Calu3 (cell line): ENCODE measurements around the gene GHDC. TPM values are rescaled to one million over a fixed set of nuclear protein-coding genes. Genes with fewer than 3 reads are reported as not detected.
"Not testable (repeated sequence)": the region's sequence is repeated elsewhere in the genome, so short reads cannot be mapped to it uniquely, and the experiment has no call there.

Experiments used
- Bru-seq: library from RNA; stranded (reverse); fragments of 400-500 nt; gene quantifications from one replicate; lab custom pipeline; 2021; lab: Mats Ljungman, UMichigan
- BruChase-seq, 2 experiments: library from RNA; stranded (reverse); fragments of 400-500 nt; gene quantifications; one replicate each; lab custom pipeline; 2021; lab: Mats Ljungman, UMichigan
- BruUV-seq: library from RNA; stranded (reverse); fragments of 400-500 nt; replicated peaks from 2 replicates; lab custom pipeline; 2021; lab: Mats Ljungman, UMichigan
- CTCF ChIA-PET: fragments of 300-600 bp; sonication (Branson Sonifier 250); formaldehyde crosslinking; loops from one replicate; lab custom pipeline; 2022; ENCODE audit warnings: antibody characterized with exemption; lab: Charles Lee
- DNase-seq: peaks from one replicate; pipeline ENCODE4 v3.0.0; 2022
- H3K27ac Mint-ChIP-seq: one replicate; pipeline ENCODE4 v1.8.0; 2022; ENCODE audit warnings: mixed read lengths; ENCODE audit not compliant: unreplicated experiment
- H3K27me3 Mint-ChIP-seq: one replicate; pipeline ENCODE4 v1.8.0; 2022; ENCODE audit warnings: mixed read lengths; ENCODE audit not compliant: unreplicated experiment
- H3K36me3 Mint-ChIP-seq: one replicate; pipeline ENCODE4 v1.8.0; 2022; ENCODE audit warnings: mild to moderate bottlenecking, moderate library complexity, mixed read lengths; ENCODE audit not compliant: insufficient read depth, unreplicated experiment
- H3K4me1 Mint-ChIP-seq: one replicate; pipeline ENCODE4 v1.8.0; 2022; ENCODE audit warnings: mild to moderate bottlenecking, low read depth, mixed read lengths; ENCODE audit not compliant: unreplicated experiment
- H3K4me3 Mint-ChIP-seq: one replicate; pipeline ENCODE4 v1.8.0; 2022; ENCODE audit warnings: mild to moderate bottlenecking, low read depth, moderate library complexity, mixed read lengths; ENCODE audit not compliant: unreplicated experiment
- H3K9me3 Mint-ChIP-seq: one replicate; pipeline ENCODE4 v1.8.0; 2022; ENCODE audit warnings: low read depth, mixed read lengths; ENCODE audit not compliant: unreplicated experiment
- intact Hi-C: fragments of 100-400 bp; cut with micrococcal nuclease; formaldehyde crosslinking; loops from one replicate; pipeline ENCODE4 v1.10.0; 2022; ENCODE audit not compliant: unreplicated experiment
- long read RNA-seq: library from polyadenylated mRNA; stranded (forward); transcript quantifications from one replicate; pipeline ENCODE4 v2.0.0, GENCODE V29; 2022
- total RNA-seq: library from RNA; stranded (reverse); gene quantifications from 2 replicates; pipeline ENCODE4 v1.2.3, GENCODE V29; 2022
- TF ChIP-seq, protein P1 (sequence below): fragments of 200-600 bp; IDR thresholded peaks from one replicate; pipeline ENCODE4 v1.8.0; 2022; ENCODE audit warnings: antibody characterized with exemption; ENCODE audit not compliant: unreplicated experiment

The GHDC gene, protein sequence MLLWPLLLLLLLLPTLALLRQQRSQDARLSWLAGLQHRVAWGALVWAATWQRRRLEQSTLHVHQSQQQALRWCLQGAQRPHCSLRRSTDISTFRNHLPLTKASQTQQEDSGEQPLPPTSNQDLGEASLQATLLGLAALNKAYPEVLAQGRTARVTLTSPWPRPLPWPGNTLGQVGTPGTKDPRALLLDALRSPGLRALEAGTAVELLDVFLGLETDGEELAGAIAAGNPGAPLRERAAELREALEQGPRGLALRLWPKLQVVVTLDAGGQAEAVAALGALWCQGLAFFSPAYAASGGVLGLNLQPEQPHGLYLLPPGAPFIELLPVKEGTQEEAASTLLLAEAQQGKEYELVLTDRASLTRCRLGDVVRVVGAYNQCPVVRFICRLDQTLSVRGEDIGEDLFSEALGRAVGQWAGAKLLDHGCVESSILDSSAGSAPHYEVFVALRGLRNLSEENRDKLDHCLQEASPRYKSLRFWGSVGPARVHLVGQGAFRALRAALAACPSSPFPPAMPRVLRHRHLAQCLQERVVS
- total RNA-seq (37.4 and 42.7 TPM in 2 replicates), Bru-seq, nascent RNA (percentile 47 among the genes with signal in this experiment), BruChase-seq, experiment 1, labeled RNA remaining after a 6-hour chase (percentile 70 among the genes with signal in this experiment), BruChase-seq, experiment 2, labeled RNA remaining after a 2-hour chase (percentile 68 among the genes with signal in this experiment)
- long read RNA-seq, partial matches to known transcripts, result 10 of 19 reads
- long read RNA-seq, other reads (novel, unspliced or antisense), result 3 of 19 reads

DNA sequence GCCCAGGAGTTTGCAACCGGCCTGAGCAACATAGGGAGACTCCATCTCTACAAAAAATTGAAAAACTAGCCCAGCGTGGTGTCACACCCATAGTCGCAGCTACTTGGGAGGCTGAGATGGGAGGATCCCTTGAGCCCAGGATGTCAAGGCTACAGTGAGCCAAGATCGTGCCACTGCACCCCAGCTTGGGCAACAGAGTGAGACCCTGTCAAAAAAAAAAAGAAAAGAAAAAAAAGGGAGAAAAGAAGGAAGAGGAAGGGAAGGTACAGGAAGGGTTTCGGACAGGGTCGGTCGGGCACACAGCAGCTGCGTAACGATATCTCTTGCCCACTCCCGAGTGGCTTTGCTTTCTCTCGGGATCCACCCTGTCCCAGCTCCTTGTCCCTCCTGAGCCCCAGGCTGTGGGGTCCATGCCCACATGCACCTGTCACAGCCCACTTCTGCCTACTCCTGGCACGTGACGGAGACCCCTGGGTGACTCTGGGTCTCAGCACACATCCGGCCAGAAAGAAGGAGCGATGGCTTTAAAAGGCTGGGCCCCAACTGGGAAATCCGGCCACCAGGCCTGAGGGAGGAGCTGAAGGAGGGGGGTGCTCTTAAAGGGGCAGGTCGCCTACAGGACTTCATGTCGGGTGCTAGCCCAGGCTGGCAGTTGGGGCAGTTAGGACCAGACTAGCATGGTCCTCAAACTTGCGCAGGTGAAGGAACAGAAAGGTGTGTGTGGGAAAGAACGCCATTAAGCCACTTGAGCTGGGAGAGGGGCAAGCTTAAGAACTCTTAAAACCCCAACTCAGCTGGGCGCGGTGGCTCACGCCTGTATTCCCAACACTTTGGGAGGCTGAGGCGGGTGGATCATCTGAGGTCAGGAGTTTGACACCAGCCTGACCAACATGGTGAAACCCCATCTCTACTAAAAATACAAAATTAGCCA is at the start of gene GHDC:
Gene GHDC, minus strand, starts transcription at position 526 of the 931 bp plus-strand sequence. CDS start 913 bp downstream, outside the sequence.
- DNase-seq, result peak; percentile 88
- Mint-ChIP-seq H3K4me3 (peak within 1 kb of the TSS; percentile 80), H3K27ac (peak within 1 kb of the TSS; percentile 61), H3K4me1 (peaks cover 13% of the 10 kb centered on the region), H3K27me3 (no peaks in the 10 kb centered on the region), H3K36me3 (peaks cover 27% of the 10 kb centered on the region), H3K9me3 (no peaks in the 10 kb centered on the region)
- TSS peak; percentile 31 for BruUV-seq
- CTCF ChIA-PET, result interaction anchor here (0.6 to 1.7 kb wide), 11 partner anchors 10 to 908 kb away, joined by 3 to 9 read pairs (median 3); no protein-coding TSS in a partner anchor
- intact Hi-C loops, result no loop called here
- TF ChIP-seq, protein P1, sequence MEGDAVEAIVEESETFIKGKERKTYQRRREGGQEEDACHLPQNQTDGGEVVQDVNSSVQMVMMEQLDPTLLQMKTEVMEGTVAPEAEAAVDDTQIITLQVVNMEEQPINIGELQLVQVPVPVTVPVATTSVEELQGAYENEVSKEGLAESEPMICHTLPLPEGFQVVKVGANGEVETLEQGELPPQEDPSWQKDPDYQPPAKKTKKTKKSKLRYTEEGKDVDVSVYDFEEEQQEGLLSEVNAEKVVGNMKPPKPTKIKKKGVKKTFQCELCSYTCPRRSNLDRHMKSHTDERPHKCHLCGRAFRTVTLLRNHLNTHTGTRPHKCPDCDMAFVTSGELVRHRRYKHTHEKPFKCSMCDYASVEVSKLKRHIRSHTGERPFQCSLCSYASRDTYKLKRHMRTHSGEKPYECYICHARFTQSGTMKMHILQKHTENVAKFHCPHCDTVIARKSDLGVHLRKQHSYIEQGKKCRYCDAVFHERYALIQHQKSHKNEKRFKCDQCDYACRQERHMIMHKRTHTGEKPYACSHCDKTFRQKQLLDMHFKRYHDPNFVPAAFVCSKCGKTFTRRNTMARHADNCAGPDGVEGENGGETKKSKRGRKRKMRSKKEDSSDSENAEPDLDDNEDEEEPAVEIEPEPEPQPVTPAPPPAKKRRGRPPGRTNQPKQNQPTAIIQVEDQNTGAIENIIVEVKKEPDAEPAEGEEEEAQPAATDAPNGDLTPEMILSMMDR, result no peak

DNA sequence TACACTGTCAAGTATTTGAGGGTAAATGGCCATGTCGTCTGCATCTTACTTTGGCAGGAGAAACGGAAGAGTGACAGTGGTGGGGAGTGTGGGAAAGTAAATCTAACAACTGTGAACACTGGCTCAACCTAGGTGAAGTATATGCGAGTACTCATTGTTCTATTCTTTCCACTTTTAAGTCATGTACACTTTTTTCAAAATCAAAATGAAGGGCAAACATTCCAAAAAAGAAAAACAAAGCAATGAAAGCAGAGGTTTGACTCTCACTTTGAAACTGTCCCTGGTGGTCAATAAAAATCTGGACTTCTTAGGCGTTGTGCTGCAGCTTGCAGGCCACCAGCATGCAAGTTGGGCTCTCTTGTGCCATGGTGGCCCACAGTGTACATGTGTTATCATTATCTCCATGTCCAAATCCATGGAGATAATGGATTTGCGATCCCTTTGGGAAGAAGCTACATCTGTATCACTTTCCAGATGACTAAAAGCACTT is 49.2 kb upstream of the GHDC start:
- TF ChIP-seq, protein P1, result no peak
- CTCF ChIA-PET, result no interaction called here
- no peak for DNase-seq
- Mint-ChIP-seq H3K4me3 (no peak overlapping the region), H3K27me3 (no peaks in the 10 kb centered on the region), H3K36me3 (no peaks in the 10 kb centered on the region), H3K9me3 (no peaks in the 10 kb centered on the region), H3K27ac (no peak overlapping the region), H3K4me1 (no peaks in the 10 kb centered on the region)
- intact Hi-C loops, result no loop called here
- BruUV-seq, result no TSS peak

DNA sequence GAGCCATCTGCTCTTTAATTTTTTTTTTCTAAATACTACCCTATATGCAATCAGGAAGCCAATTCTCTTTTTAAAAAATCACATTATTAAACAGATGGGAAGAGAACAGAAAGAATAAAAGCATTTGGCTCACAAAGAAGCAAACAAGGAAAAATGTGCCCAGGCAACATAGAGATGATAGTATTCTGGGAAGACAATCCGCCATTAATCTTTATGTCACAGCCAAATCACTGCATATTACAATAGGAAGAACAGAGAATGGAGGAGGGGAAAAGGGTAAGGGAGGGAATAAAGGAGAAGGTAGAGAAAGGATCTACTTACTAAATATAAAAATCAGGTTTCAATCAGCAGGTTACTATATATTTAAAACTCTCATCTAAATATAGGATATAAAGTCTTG is 47.6 kb upstream of the GHDC start:
- Mint-ChIP-seq H3K27ac (no peak overlapping the region), H3K4me3 (no peak overlapping the region), H3K9me3 (no peaks in the 10 kb centered on the region), H3K36me3 (no peaks in the 10 kb centered on the region), H3K27me3 (no peaks in the 10 kb centered on the region), H3K4me1 (no peaks in the 10 kb centered on the region)
- intact Hi-C loops, result no loop called here
- TF ChIP-seq, protein P1, result no peak
- CTCF ChIA-PET, result no interaction called here
- no TSS peak for BruUV-seq
- no peak for DNase-seq

DNA sequence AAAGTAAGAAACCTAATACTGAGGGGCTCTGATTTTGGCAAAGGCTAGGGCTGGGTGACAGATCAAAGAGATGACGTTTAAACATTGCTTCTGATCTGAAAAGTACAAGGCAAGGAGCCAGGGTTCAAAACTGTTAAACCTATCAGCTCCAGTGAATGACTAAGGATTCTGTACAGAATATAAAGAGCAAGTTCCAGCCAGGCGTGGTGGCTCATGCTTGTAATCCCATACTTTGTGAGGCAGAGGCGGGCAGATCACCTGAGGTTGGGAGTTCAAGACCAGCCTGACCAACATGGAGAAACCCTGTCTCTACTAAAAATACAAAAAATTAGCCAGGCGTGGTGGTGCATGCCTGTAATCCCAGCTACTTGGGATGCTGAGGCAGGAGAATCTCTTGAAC is 46.6 kb upstream of the GHDC start:
- BruUV-seq, result not testable (repeated sequence)

More for the DNA sequence above, 46.6 kb upstream of the GHDC start:
- H3K36me3 Mint-ChIP-seq, CTCF ChIA-PET, H3K9me3 Mint-ChIP-seq, intact Hi-C loops, H3K27ac Mint-ChIP-seq, H3K4me1 Mint-ChIP-seq, H3K4me3 Mint-ChIP-seq, DNase-seq, H3K27me3 Mint-ChIP-seq: not testable (repeated sequence)
